SK-N-MC (cell line): ENCODE measurements around the gene RHBDF2.

ENCODE experiments used
- EZH2 ChIP-seq: fragments of 200-600 bp; sonication (generic); IDR thresholded peaks from one replicate; pipeline ENCODE4 v1.6.1; 2017; ENCODE audit warnings: antibody characterized with exemption
- POLR2AphosphoS5 ChIP-seq: IDR thresholded peaks from 2 replicates; pipeline ENCODE4 v1.6.1; 2012; ENCODE audit warnings: mild to moderate bottlenecking, low read depth, low read length, borderline replicate concordance

DNA sequence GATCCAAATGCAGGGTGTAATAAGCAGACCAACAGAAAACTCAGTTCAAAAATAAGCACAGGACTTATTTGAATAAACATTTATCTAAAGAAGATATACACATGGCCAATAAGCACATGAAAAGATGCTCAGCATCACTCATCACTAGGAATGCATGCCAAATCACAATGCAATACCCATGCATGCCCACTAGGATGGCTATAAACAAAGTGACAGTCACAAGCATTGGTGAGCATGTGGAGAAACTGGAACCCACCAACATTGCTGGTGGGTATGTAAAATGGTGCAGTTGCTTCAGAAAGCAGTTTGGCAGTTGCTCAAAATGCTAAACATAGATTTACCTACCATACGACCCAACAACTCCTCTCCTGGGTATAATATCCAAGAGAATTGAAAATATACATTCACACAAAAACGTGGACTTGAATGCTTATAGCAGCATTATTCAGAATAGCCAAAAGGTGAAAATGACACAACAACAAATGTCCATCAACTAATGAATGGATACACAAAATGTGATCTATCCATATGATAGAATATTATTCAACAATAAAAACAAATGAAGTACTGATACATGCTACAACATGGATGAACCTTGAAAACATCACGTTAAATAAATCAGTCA, 68.4 kb downstream of the RHBDF2 start:
- TF ChIP-seq POLR2AphosphoS5 (no peak), EZH2 (no peak)
